Breast epithelium (tissue), 3 donors: Measurements from ENCODE around the gene P2RY11.

Experiments used
- POLR2A ChIP-seq: fragments of 450-650 bp; IDR thresholded peaks from one replicate; pipeline ENCODE4 v1.6.1; 2016; ENCODE audit warnings: antibody characterized with exemption, mild to moderate bottlenecking, moderate library complexity
- POLR2AphosphoS5 ChIP-seq, 3 donors: sonication (generic); formaldehyde crosslinking; IDR thresholded peaks; one replicate each; pipeline ENCODE4 v1.6.1; 2017; ENCODE audit warnings: antibody characterized with exemption in 3 of 3

DNA sequence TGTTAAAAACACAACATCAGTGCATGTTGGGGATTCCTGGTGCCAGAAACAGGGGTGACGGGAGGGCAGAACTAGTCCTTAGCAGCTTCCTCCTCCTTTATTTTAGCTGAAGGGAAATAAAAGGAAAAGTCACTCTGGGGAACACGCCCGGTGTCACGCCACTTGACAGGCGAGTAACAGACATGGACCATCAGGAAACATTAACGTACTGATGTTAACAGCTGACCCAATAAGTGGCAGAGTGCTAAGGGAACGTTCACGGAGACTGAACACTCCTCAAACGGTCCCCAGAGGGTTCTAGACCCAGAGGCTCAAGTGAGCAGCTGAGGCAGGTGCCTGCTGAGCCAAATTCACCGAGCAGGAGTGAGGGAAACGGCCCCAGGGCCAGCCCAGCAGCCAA lies 22.1 kb downstream of the P2RY11 start:
- TF ChIP-seq POLR2AphosphoS5 (IDR thresholded peaks at IDR 0.05) = no peak
- no peak for TF ChIP-seq POLR2A
